Natural killer cell (primary cell): ENCODE data around the gene ERBIN. TPM values are rescaled to one million over a fixed set of nuclear protein-coding genes. Genes with fewer than 3 reads are reported as not detected.
A peak's percentile ranks its signal among the peaks of the same experiment; 100 is the strongest.

ENCODE experiments used
- ATAC-seq, 3 donors: fragments of 150-1000 bp in 2 of 3; fragments of 200-7000 bp in 1 of 3; cut with Tn5 transposase; 1 replicate in 1 of 3; 2 replicates in 2 of 3; pipeline ENCODE4 v1.10.0; 2021; ENCODE audit warnings: mild to moderate bottlenecking in 2 of 3, moderate library complexity in 2 of 3
- DNase-seq, 2 donors: peaks; one replicate each; pipeline versions ENCODE4 v3.0.0 to v3.0.0-alpha.2; 2013 to 2021; ENCODE audit warnings: mixed read lengths in 1 of 2
- H3K27ac ChIP-seq: one replicate; pipeline ENCODE4 v1.5.1; 2013; ENCODE audit warnings: mild to moderate bottlenecking, low read length
- H3K27me3 ChIP-seq: one replicate; pipeline ENCODE4 v1.6.1; 2013; ENCODE audit warnings: low read length; ENCODE audit not compliant: control insufficient read depth, insufficient read depth
- H3K36me3 ChIP-seq: one replicate; pipeline ENCODE4 v1.6.1; 2013; ENCODE audit warnings: low read length; ENCODE audit not compliant: control insufficient read depth, insufficient read depth
- H3K4me1 ChIP-seq: one replicate; pipeline ENCODE4 v1.6.1; 2013; ENCODE audit warnings: low read length; ENCODE audit not compliant: control insufficient read depth, insufficient read depth
- H3K4me3 ChIP-seq: one replicate; pipeline ENCODE4 v1.5.1; 2013; ENCODE audit warnings: low read length
- H3K9me3 ChIP-seq: one replicate; pipeline ENCODE4 v1.6.1; 2013; ENCODE audit warnings: low read length; ENCODE audit not compliant: control insufficient read depth, insufficient read depth
- H3K27ac Mint-ChIP-seq, 2 donors: one replicate each; pipeline ENCODE4 v1.8.0; 2022; ENCODE audit warnings: mild to moderate bottlenecking in 2 of 2, mixed read lengths in 2 of 2, moderate library complexity in 1 of 2
- H3K27me3 Mint-ChIP-seq, 2 donors: one replicate each; pipeline ENCODE4 v1.8.0; 2022; ENCODE audit warnings: low read depth in 2 of 2, mixed read lengths in 2 of 2
- H3K36me3 Mint-ChIP-seq: one replicate; pipeline ENCODE4 v1.8.0; 2022; ENCODE audit warnings: mixed read lengths
- H3K4me1 Mint-ChIP-seq, 2 donors: one replicate each; pipeline ENCODE4 v1.8.0; 2022; ENCODE audit warnings: mixed read lengths in 2 of 2
- H3K4me3 Mint-ChIP-seq: one replicate; pipeline ENCODE4 v1.8.0; 2022; ENCODE audit warnings: mild to moderate bottlenecking, moderate library complexity, mixed read lengths
- H3K9me3 Mint-ChIP-seq, 2 donors: one replicate each; pipeline ENCODE4 v1.8.0; 2022; ENCODE audit warnings: mixed read lengths in 2 of 2
- CTCF ChIP-seq: fragments of 200-600 bp; IDR thresholded peaks from one replicate; pipeline ENCODE4 v1.8.0; 2022; ENCODE audit warnings: antibody characterized with exemption
- WGBS: methylation state at CpG from one replicate; pipeline ENCODE4 v1.1.7; 2013; ENCODE audit warnings: missing lambda C conversion rate; ENCODE audit not compliant: insufficient coverage; 5-methylcytosine and 5-hydroxymethylcytosine counted together
- intact Hi-C: fragments of 100-400 bp; cut with micrococcal nuclease; formaldehyde crosslinking; loops from one replicate; pipeline ENCODE4 v1.14.2; 2022
- total RNA-seq, 4 donors: library from RNA; stranded (reverse); fragments of 120-200 nt in 1 of 4; gene quantifications; one replicate each; pipeline versions ENCODE4 v1.2.3 to v1.2.4, GENCODE V29; 2013 to 2022

The ERBIN gene
- total RNA-seq, 3 donors from 2014 or later (not counting 1 experiment from before 2014, with no cell fraction given): 153 to 171 (median 166) TPM

GRCh38 chr5:66012271-66012670, 85.9 kb downstream of the ERBIN start:
- Histone ChIP-seq H3K4me3 (no peak overlapping the region), H3K27ac (peak overlapping the region; percentile 42), H3K4me1 (no peaks in the 10 kb centered on the region), H3K36me3 (peaks cover 18% of the 10 kb centered on the region), H3K9me3 (no peaks in the 10 kb centered on the region), H3K27me3 (no peaks in the 10 kb centered on the region)
- intact Hi-C loops: loop anchor here (10.0 kb wide), 1 partner anchor 247 kb away; no protein-coding TSS in a partner anchor
- H3K4me3 Mint-ChIP-seq: no peak overlapping the region
- no peaks in the 10 kb centered on the region for H3K27me3 Mint-ChIP-seq
- DNase-seq: no peak
- peaks cover 46 to 55% of the 10 kb centered on the region in 2 donors for H3K4me1 Mint-ChIP-seq
- no peaks in the 10 kb centered on the region for H3K36me3 Mint-ChIP-seq
- H3K9me3 Mint-ChIP-seq: no peaks in the 10 kb centered on the region
- TF ChIP-seq CTCF: no peak
- H3K27ac Mint-ChIP-seq: peak overlapping the region; percentile 81 to 88
- no peak for ATAC-seq

GRCh38 chr5:66013397-66013796, 87.0 kb downstream of the ERBIN start:
- peak overlapping the region; percentile 54 to 81 for H3K27ac Mint-ChIP-seq

GRCh38 chr5:66013906-66014305, 87.5 kb downstream of the ERBIN start:
- intact Hi-C loops: loop anchor here (10.0 kb wide), 1 partner anchor 249 kb away; no protein-coding TSS in a partner anchor
- H3K27ac Mint-ChIP-seq: peak overlapping the region; percentile 54 to 81

More at GRCh38 chr5:66013397-66013796, 87.0 kb downstream of the ERBIN start:
- H3K36me3 Mint-ChIP-seq: no peaks in the 10 kb centered on the region
- ATAC-seq: no peak
- Histone ChIP-seq H3K36me3 (peaks cover 18% of the 10 kb centered on the region), H3K4me1 (no peaks in the 10 kb centered on the region), H3K27ac (no peak overlapping the region), H3K9me3 (no peaks in the 10 kb centered on the region), H3K4me3 (no peak overlapping the region), H3K27me3 (no peaks in the 10 kb centered on the region)
- no peak for DNase-seq
- no CpG with 5 or more reads among the region's 2 CpGs for WGBS
- H3K27me3 Mint-ChIP-seq: no peaks in the 10 kb centered on the region
- no peak overlapping the region for H3K4me3 Mint-ChIP-seq
- H3K4me1 Mint-ChIP-seq: peaks cover 51 to 61% of the 10 kb centered on the region in 2 donors
- intact Hi-C loops: loop anchor here (10.0 kb wide), 1 partner anchor 249 kb away; no protein-coding TSS in a partner anchor
- H3K9me3 Mint-ChIP-seq: no peaks in the 10 kb centered on the region
- TF ChIP-seq CTCF: no peak

More at GRCh38 chr5:66013906-66014305, 87.5 kb downstream of the ERBIN start:
- Histone ChIP-seq H3K27ac (no peak overlapping the region), H3K4me3 (no peak overlapping the region), H3K4me1 (no peaks in the 10 kb centered on the region), H3K9me3 (no peaks in the 10 kb centered on the region), H3K36me3 (peaks cover 18% of the 10 kb centered on the region), H3K27me3 (no peaks in the 10 kb centered on the region)
- TF ChIP-seq CTCF: no peak
- H3K27me3 Mint-ChIP-seq: no peaks in the 10 kb centered on the region
- H3K36me3 Mint-ChIP-seq: no peaks in the 10 kb centered on the region
- no peak for DNase-seq
- peaks cover 53 to 61% of the 10 kb centered on the region in 2 donors for H3K4me1 Mint-ChIP-seq
- no peaks in the 10 kb centered on the region for H3K9me3 Mint-ChIP-seq
- ATAC-seq: no peak
- H3K4me3 Mint-ChIP-seq: no peak overlapping the region
- whole genome bisulfite sequencing: no CpG with 5 or more reads among the region's 1 CpG
